Neural cell (in vitro differentiated cells): ENCODE results near the gene WDR81. TPM values are rescaled to one million over a fixed set of nuclear protein-coding genes. Genes with fewer than 3 reads are reported as not detected.

ENCODE experiments used
- H2AFZ ChIP-seq: fragments of 200-600, 300-800 bp; sonication (generic), shearing (Covaris generic); 2 replicates; pipeline ENCODE4 v1.6.0; 2014; ENCODE audit warnings: low read depth, mild to moderate bottlenecking, antibody characterized with exemption, low read length, moderate library complexity
- H3F3A ChIP-seq: fragments of 200-600 bp; shearing (Covaris generic); 2 replicates; pipeline ENCODE4 v1.6.1; 2016; ENCODE audit warnings: mild to moderate bottlenecking, moderate library complexity, mixed read lengths, antibody characterized with exemption, low read length; ENCODE audit not compliant: insufficient read depth, poor library complexity, severe bottlenecking
- H3K27ac ChIP-seq: fragments of 200-600, 300-800 bp; sonication (generic), shearing (Covaris generic); 2 replicates; pipeline ENCODE4 v1.5.1; 2014; ENCODE audit warnings: mild to moderate bottlenecking, low read length, moderate library complexity
- H3K27me3 ChIP-seq: fragments of 300-800, 200-600 bp; sonication (generic), shearing (Covaris generic); 2 replicates; pipeline ENCODE4 v1.6.0; 2014; ENCODE audit warnings: mild to moderate bottlenecking, low read depth, low read length, moderate library complexity; ENCODE audit not compliant: insufficient read depth
- H3K36me3 ChIP-seq: fragments of 300-800, 200-600 bp; sonication (generic), shearing (Covaris generic); 2 replicates; pipeline ENCODE4 v1.5.1; 2014; ENCODE audit warnings: mild to moderate bottlenecking, antibody characterized with exemption, low read length, moderate library complexity; ENCODE audit not compliant: insufficient read depth
- H3K4me2 ChIP-seq: fragments of 300-800, 200-600 bp; sonication (generic), shearing (Covaris generic); 2 replicates; pipeline ENCODE4 v1.6.0; 2014; ENCODE audit warnings: mild to moderate bottlenecking, low read length
- H3K4me3 ChIP-seq: fragments of 300-800, 200-600 bp; sonication (generic), shearing (Covaris generic); 2 replicates; pipeline ENCODE4 v1.5.1; 2014; ENCODE audit warnings: mild to moderate bottlenecking, low read length, moderate library complexity
- H3K79me2 ChIP-seq: fragments of 200-600 bp; shearing (Covaris generic); replicated peaks from 2 replicates; pipeline ENCODE4 v1.6.0; 2014; ENCODE audit warnings: mild to moderate bottlenecking, low read length, moderate library complexity; ENCODE audit not compliant: insufficient read depth
- H3K9ac ChIP-seq: fragments of 300-800, 200-600 bp; sonication (generic), shearing (Covaris generic); 2 replicates; pipeline ENCODE4 v1.6.1; 2016; ENCODE audit warnings: mild to moderate bottlenecking, low read length, mixed read lengths
- H3K9me2 ChIP-seq: fragments of 200-600 bp; shearing (Covaris generic); 2 replicates; pipeline ENCODE4 v1.6.1; 2016; ENCODE audit warnings: mild to moderate bottlenecking, low read length, mixed read lengths; ENCODE audit not compliant: insufficient read depth
- H3K9me3 ChIP-seq: fragments of 200-600, 300-800 bp; sonication (generic), shearing (Covaris generic); 2 replicates; pipeline ENCODE4 v1.6.1; 2016; ENCODE audit warnings: mild to moderate bottlenecking, mixed run types, low read length, moderate library complexity, mixed read lengths
- H4K20me1 ChIP-seq: fragments of 200-600 bp; shearing (Covaris generic); 2 replicates; pipeline ENCODE4 v1.6.1; 2016; ENCODE audit warnings: mild to moderate bottlenecking, mixed run types; ENCODE audit not compliant: insufficient read depth
- EP300 ChIP-seq: fragments of 450-650 bp; conservative IDR thresholded peaks from 2 replicates; pipeline ENCODE4 v1.6.1; 2014; ENCODE audit warnings: antibody characterized with exemption, mild to moderate bottlenecking, moderate library complexity; ENCODE audit not compliant: poor library complexity, severe bottlenecking
- EZH2 ChIP-seq: fragments of 200-600, 300-800 bp; shearing (Covaris generic), sonication (generic); IDR thresholded peaks from 2 replicates; pipeline ENCODE4 v1.6.1; 2014; ENCODE audit warnings: antibody characterized with exemption, low read length, borderline replicate concordance, mild to moderate bottlenecking; ENCODE audit not compliant: insufficient read depth, poor library complexity, severe bottlenecking
- MXI1 ChIP-seq: fragments of 450-650 bp; conservative IDR thresholded peaks from 2 replicates; pipeline ENCODE4 v1.6.1; 2014; ENCODE audit warnings: antibody characterized with exemption, mild to moderate bottlenecking; ENCODE audit not compliant: poor library complexity, severe bottlenecking
- POLR2AphosphoS5 ChIP-seq: IDR thresholded peaks from 2 replicates; pipeline ENCODE4 v1.6.1; 2012
- RAD21 ChIP-seq: fragments of 450-650 bp; conservative IDR thresholded peaks from 2 replicates; pipeline ENCODE4 v1.6.1; 2014; ENCODE audit warnings: antibody characterized with exemption, mild to moderate bottlenecking, moderate library complexity
- SMC3 ChIP-seq: fragments of 450-650 bp; conservative IDR thresholded peaks from 2 replicates; pipeline ENCODE4 v1.6.1; 2014; ENCODE audit warnings: antibody characterized with exemption, mild to moderate bottlenecking, moderate library complexity; ENCODE audit not compliant: poor library complexity
- TAF1 ChIP-seq: IDR thresholded peaks from 2 replicates; pipeline ENCODE4 v1.6.1; 2012; ENCODE audit warnings: low read depth
- polyA plus RNA-seq: library from polyadenylated mRNA; depleted of rRNA; stranded (reverse); fragments of >200 nt; gene quantifications from 2 replicates; pipeline ENCODE4 v1.2.3, GENCODE V29; 2014
- TF ChIP-seq, protein P1 (sequence below): IDR thresholded peaks from 2 replicates; pipeline ENCODE4 v1.6.1; 2012; ENCODE audit warnings: borderline replicate concordance
- TF ChIP-seq, protein P2 (sequence below): fragments of 450-650 bp; IDR thresholded peaks from 2 replicates; pipeline ENCODE4 v1.5.1; 2014; ENCODE audit warnings: antibody characterized with exemption, mild to moderate bottlenecking, moderate library complexity; ENCODE audit not compliant: poor library complexity, severe bottlenecking

WDR81 gene
- polyA plus RNA-seq, 1 donor from 2014 or later: 5.4 TPM

DNA sequence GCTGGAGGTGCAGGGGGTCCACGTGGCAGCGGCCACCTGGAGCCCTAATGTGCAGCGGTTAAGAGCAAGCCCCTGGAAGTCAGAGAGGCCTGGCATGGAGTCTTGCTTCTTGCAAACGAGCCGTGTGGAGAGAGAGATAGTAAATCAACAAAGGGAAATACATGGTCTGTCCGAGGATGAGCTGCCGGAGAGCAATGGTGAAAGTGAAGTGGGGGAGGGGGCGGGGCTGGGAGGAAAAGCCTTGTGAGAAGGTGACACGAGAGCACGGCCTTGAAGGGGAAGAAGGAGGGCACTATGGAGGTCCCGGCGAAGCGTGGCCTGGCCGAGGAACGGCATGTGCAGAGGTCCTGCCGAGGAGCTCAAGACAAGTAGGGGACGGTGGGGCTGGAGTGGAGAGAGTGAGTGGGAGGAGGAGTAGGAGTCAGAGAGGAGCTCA lies 31.3 kb downstream of the WDR81 start:
- H3K27ac ChIP-seq: no peak overlapping the region
- TF ChIP-seq RAD21: no peak
- no peak for TF ChIP-seq MXI1
- no peak for TF ChIP-seq EP300
- TF ChIP-seq EZH2: no peak
- TF ChIP-seq, protein P1, sequence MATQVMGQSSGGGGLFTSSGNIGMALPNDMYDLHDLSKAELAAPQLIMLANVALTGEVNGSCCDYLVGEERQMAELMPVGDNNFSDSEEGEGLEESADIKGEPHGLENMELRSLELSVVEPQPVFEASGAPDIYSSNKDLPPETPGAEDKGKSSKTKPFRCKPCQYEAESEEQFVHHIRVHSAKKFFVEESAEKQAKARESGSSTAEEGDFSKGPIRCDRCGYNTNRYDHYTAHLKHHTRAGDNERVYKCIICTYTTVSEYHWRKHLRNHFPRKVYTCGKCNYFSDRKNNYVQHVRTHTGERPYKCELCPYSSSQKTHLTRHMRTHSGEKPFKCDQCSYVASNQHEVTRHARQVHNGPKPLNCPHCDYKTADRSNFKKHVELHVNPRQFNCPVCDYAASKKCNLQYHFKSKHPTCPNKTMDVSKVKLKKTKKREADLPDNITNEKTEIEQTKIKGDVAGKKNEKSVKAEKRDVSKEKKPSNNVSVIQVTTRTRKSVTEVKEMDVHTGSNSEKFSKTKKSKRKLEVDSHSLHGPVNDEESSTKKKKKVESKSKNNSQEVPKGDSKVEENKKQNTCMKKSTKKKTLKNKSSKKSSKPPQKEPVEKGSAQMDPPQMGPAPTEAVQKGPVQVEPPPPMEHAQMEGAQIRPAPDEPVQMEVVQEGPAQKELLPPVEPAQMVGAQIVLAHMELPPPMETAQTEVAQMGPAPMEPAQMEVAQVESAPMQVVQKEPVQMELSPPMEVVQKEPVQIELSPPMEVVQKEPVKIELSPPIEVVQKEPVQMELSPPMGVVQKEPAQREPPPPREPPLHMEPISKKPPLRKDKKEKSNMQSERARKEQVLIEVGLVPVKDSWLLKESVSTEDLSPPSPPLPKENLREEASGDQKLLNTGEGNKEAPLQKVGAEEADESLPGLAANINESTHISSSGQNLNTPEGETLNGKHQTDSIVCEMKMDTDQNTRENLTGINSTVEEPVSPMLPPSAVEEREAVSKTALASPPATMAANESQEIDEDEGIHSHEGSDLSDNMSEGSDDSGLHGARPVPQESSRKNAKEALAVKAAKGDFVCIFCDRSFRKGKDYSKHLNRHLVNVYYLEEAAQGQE: no peak
- TF ChIP-seq POLR2AphosphoS5: no peak
- TF ChIP-seq TAF1: no peak
- TF ChIP-seq, protein P2, sequence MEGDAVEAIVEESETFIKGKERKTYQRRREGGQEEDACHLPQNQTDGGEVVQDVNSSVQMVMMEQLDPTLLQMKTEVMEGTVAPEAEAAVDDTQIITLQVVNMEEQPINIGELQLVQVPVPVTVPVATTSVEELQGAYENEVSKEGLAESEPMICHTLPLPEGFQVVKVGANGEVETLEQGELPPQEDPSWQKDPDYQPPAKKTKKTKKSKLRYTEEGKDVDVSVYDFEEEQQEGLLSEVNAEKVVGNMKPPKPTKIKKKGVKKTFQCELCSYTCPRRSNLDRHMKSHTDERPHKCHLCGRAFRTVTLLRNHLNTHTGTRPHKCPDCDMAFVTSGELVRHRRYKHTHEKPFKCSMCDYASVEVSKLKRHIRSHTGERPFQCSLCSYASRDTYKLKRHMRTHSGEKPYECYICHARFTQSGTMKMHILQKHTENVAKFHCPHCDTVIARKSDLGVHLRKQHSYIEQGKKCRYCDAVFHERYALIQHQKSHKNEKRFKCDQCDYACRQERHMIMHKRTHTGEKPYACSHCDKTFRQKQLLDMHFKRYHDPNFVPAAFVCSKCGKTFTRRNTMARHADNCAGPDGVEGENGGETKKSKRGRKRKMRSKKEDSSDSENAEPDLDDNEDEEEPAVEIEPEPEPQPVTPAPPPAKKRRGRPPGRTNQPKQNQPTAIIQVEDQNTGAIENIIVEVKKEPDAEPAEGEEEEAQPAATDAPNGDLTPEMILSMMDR: no peak
- no peak for TF ChIP-seq SMC3
- H3K4me3 ChIP-seq: no peak overlapping the region
- no peaks in the 10 kb centered on the region for H3K9me2 ChIP-seq
- no peak overlapping the region for H3K9ac ChIP-seq
- H4K20me1 ChIP-seq: no peaks in the 10 kb centered on the region
- no peak overlapping the region for H2AFZ ChIP-seq
- H3K27me3 ChIP-seq: no peaks in the 10 kb centered on the region
- H3K79me2 ChIP-seq: no peaks in the 10 kb centered on the region
- no peaks in the 10 kb centered on the region for H3F3A ChIP-seq
- no peaks in the 10 kb centered on the region for H3K9me3 ChIP-seq
- H3K4me2 ChIP-seq: no peak overlapping the region
- no peaks in the 10 kb centered on the region for H3K36me3 ChIP-seq

DNA sequence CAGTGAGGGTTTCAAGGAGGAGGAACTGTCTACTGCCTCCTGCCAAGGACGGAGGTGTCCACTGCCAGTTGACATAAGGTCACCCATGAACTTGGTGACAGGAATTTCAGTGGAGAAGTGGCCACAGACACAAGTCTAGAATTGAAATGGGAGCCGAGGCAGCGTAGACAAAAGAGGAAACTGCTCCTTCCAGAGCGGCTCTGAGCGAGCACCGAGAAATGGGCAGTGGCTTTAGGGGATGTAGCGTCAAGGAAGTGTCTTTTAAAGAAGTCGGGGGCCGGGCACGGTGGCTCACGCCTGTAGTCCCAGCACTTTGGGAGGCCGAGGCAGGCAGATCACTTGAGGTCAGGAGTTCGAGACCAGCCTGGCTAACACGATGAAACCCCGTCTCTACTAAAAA lies 34.3 kb downstream of the WDR81 start:
- no peaks in the 10 kb centered on the region for H3K79me2 ChIP-seq
- H3K36me3 ChIP-seq: no peaks in the 10 kb centered on the region
- H3K4me3 ChIP-seq: no peak overlapping the region
- H3K27ac ChIP-seq: no peak overlapping the region
- H3F3A ChIP-seq: no peaks in the 10 kb centered on the region
- no peaks in the 10 kb centered on the region for H3K9me2 ChIP-seq
- no peak overlapping the region for H3K4me2 ChIP-seq
- H3K27me3 ChIP-seq: no peaks in the 10 kb centered on the region
- H4K20me1 ChIP-seq: no peaks in the 10 kb centered on the region
- no peak overlapping the region for H2AFZ ChIP-seq
- no peak overlapping the region for H3K9ac ChIP-seq
- no peaks in the 10 kb centered on the region for H3K9me3 ChIP-seq
- TF ChIP-seq MXI1: no peak
- TF ChIP-seq, protein P2: no peak
- TF ChIP-seq RAD21: no peak
- TF ChIP-seq EZH2: no peak
- no peak for TF ChIP-seq EP300
- TF ChIP-seq SMC3: no peak
- no peak for TF ChIP-seq TAF1
- TF ChIP-seq, protein P1: no peak
- no peak for TF ChIP-seq POLR2AphosphoS5
